H9 (cell line): ENCODE data around the gene GSC2. TPM values are rescaled to one million over a fixed set of nuclear protein-coding genes. Genes with fewer than 3 reads are reported as not detected.

Source experiments
- DNase-seq: peaks from one replicate; pipeline ENCODE4 v3.0.0-alpha.2; 2017
- H2AFZ ChIP-seq: one replicate; pipeline ENCODE4 v1.6.1; 2013; ENCODE audit warnings: mild to moderate bottlenecking, low read length, control low read depth, moderate library complexity
- H2AK5ac ChIP-seq: 2 replicates; pipeline ENCODE4 v1.6.1; 2013; ENCODE audit warnings: low read length, control low read depth, mixed read lengths; ENCODE audit not compliant: insufficient read length
- H2BK120ac ChIP-seq: one replicate; pipeline ENCODE4 v1.6.1; 2013; ENCODE audit warnings: low read depth, mild to moderate bottlenecking, low read length, control low read depth, inconsistent platforms; ENCODE audit not compliant: poor library complexity, severe bottlenecking
- H2BK12ac ChIP-seq: 2 replicates; pipeline ENCODE4 v1.6.1; 2013; ENCODE audit warnings: low read length, control low read depth, mixed read lengths, low read depth; ENCODE audit not compliant: insufficient read length
- H2BK15ac ChIP-seq: 2 replicates; pipeline ENCODE4 v1.6.1; 2013; ENCODE audit warnings: low read depth, low read length, control low read depth
- H2BK20ac ChIP-seq: one replicate; pipeline ENCODE4 v1.6.1; 2013; ENCODE audit warnings: low read depth, mild to moderate bottlenecking, low read length, control low read depth, inconsistent platforms; ENCODE audit not compliant: poor library complexity, severe bottlenecking
- H2BK5ac ChIP-seq: 2 replicates; pipeline ENCODE4 v1.6.1; 2013; ENCODE audit warnings: low read length, control low read depth, mixed read lengths; ENCODE audit not compliant: insufficient read length
- H3K14ac ChIP-seq: 2 replicates; pipeline ENCODE4 v1.6.1; 2013; ENCODE audit warnings: low read length, control low read depth; ENCODE audit not compliant: insufficient read depth
- H3K18ac ChIP-seq: 2 replicates; pipeline ENCODE4 v1.6.1; 2013; ENCODE audit warnings: low read depth, mild to moderate bottlenecking, mixed read lengths, low read length, control low read depth; ENCODE audit not compliant: insufficient read length
- H3K23ac ChIP-seq: 2 replicates; pipeline ENCODE4 v1.6.1; 2013; ENCODE audit warnings: low read length, control low read depth, mixed read lengths, low read depth; ENCODE audit not compliant: insufficient read length
- H3K23me2 ChIP-seq: 2 replicates; pipeline ENCODE4 v1.6.1; 2013; ENCODE audit warnings: low read depth, mild to moderate bottlenecking, mixed read lengths, low read length, control low read depth; ENCODE audit not compliant: insufficient read length, poor library complexity, severe bottlenecking
- H3K27ac ChIP-seq: 2 replicates; pipeline ENCODE4 v1.5.1; 2013; ENCODE audit warnings: low read length, control low read depth, mixed read lengths, low read depth; ENCODE audit not compliant: insufficient read length
- H3K27me3 ChIP-seq: 2 replicates; pipeline ENCODE4 v1.6.1; 2013; ENCODE audit warnings: low read length, control low read depth, inconsistent platforms; ENCODE audit not compliant: insufficient read depth
- H3K4ac ChIP-seq: 2 replicates; pipeline ENCODE4 v1.6.1; 2013; ENCODE audit warnings: low read depth, mild to moderate bottlenecking, control low read depth, inconsistent platforms, low read length, moderate library complexity
- H3K4me1 ChIP-seq: 2 replicates; pipeline ENCODE4 v1.6.1; 2013; ENCODE audit warnings: low read length, control low read depth, inconsistent platforms; ENCODE audit not compliant: insufficient read depth
- H3K4me2 ChIP-seq: 2 replicates; pipeline ENCODE4 v1.6.1; 2013; ENCODE audit warnings: low read length, control low read depth, mixed read lengths; ENCODE audit not compliant: insufficient read length, insufficient read depth
- H3K56ac ChIP-seq: 2 replicates; pipeline ENCODE4 v1.6.1; 2013; ENCODE audit warnings: low read depth, mild to moderate bottlenecking, mixed read lengths, low read length, control low read depth; ENCODE audit not compliant: insufficient read length
- H3K79me1 ChIP-seq: 2 replicates; pipeline ENCODE4 v1.6.1; 2013; ENCODE audit warnings: low read depth, mild to moderate bottlenecking, moderate library complexity, low read length, control low read depth, inconsistent platforms; ENCODE audit not compliant: insufficient read depth, poor library complexity, severe bottlenecking
- H3K79me2 ChIP-seq: 2 replicates; pipeline ENCODE4 v1.6.1; 2013; ENCODE audit warnings: low read length, control low read depth, inconsistent platforms; ENCODE audit not compliant: insufficient read depth
- H3K9ac ChIP-seq: 2 replicates; pipeline ENCODE4 v1.6.1; 2013; ENCODE audit warnings: low read length, control low read depth, mixed read lengths; ENCODE audit not compliant: insufficient read length; ENCODE audit errors: extremely low read depth
- H3K9me3 ChIP-seq: one replicate; pipeline ENCODE4 v1.6.1; 2013; ENCODE audit warnings: low read depth, low read length, inconsistent platforms; ENCODE audit not compliant: control insufficient read depth
- H3T11ph ChIP-seq: one replicate; pipeline ENCODE4 v1.6.1; 2013; ENCODE audit warnings: mild to moderate bottlenecking, low read length, control low read depth, inconsistent platforms
- H4K20me1 ChIP-seq: one replicate; pipeline ENCODE4 v1.6.1; 2013; ENCODE audit not compliant: control insufficient read depth, insufficient read length, insufficient read depth
- H4K5ac ChIP-seq: 2 replicates; pipeline ENCODE4 v1.6.1; 2013; ENCODE audit warnings: low read depth, mild to moderate bottlenecking, mixed read lengths, low read length, control low read depth; ENCODE audit not compliant: insufficient read length
- H4K8ac ChIP-seq: replicated peaks from 2 replicates; pipeline ENCODE4 v1.6.1; 2013; ENCODE audit warnings: low read length, control low read depth, mixed read lengths, low read depth; ENCODE audit not compliant: insufficient read length
- H4K91ac ChIP-seq: 2 replicates; pipeline ENCODE4 v1.6.1; 2013; ENCODE audit warnings: low read depth, mild to moderate bottlenecking, moderate library complexity, mixed read lengths, low read length, control low read depth; ENCODE audit not compliant: insufficient read length
- H3K27ac Mint-ChIP-seq, 3 experiments: 2 replicates in 2 of 3; 3 replicates in 1 of 3; pipeline ENCODE4 v1.8.0; 2020 to 2021; ENCODE audit warnings: mixed read lengths in 3 of 3, mild to moderate bottlenecking in 1 of 3, moderate library complexity in 1 of 3
- H3K27me3 Mint-ChIP-seq: 2 replicates; pipeline ENCODE4 v1.8.0; 2021; ENCODE audit warnings: low read depth, mild to moderate bottlenecking, moderate library complexity, mixed read lengths
- H3K36me3 Mint-ChIP-seq, 3 experiments: 2 replicates in 2 of 3; 3 replicates in 1 of 3; pipeline ENCODE4 v1.8.0; 2020 to 2021; ENCODE audit warnings: low read depth in 3 of 3, mixed read lengths in 3 of 3; ENCODE audit not compliant: insufficient read depth in 1 of 3
- H3K4me1 Mint-ChIP-seq, 2 experiments: 2 replicates each; pipeline ENCODE4 v1.8.0; 2020; ENCODE audit warnings: mixed read lengths in 2 of 2
- H3K4me3 Mint-ChIP-seq, 2 experiments: 2 replicates in 1 of 2; 3 replicates in 1 of 2; pipeline ENCODE4 v1.8.0; 2020 to 2021; ENCODE audit warnings: mild to moderate bottlenecking in 2 of 2, mixed read lengths in 2 of 2, moderate library complexity in 1 of 2
- H3K9me3 Mint-ChIP-seq, 2 experiments: 2 replicates in 1 of 2; 3 replicates in 1 of 2; pipeline ENCODE4 v1.8.0; 2020; ENCODE audit warnings: mild to moderate bottlenecking in 2 of 2, mixed read lengths in 2 of 2, moderate library complexity in 1 of 2
- CTCF ChIP-seq: fragments of 200-600 bp; sonication (generic); conservative IDR thresholded peaks from 3 replicates; pipeline ENCODE4 v1.8.0; 2021; ENCODE audit warnings: antibody characterized with exemption, mild to moderate bottlenecking
- WGBS: extraction: QIAGEN DNeasy Blood & Tissue Kit; methylation state at CpG from one replicate; pipeline ENCODE4 v1.1.7; 2013; ENCODE audit warnings: missing lambda C conversion rate, low lambda C conversion rate, mixed read lengths; ENCODE audit not compliant: insufficient read length; ENCODE audit errors: extremely low coverage; 5-methylcytosine and 5-hydroxymethylcytosine counted together
- total RNA-seq: library from RNA; stranded (reverse); gene quantifications from 2 replicates; pipeline ENCODE4 v1.2.1, GENCODE V29; 2021

The GSC2 gene
- total RNA-seq, 1 experiment from 2014 or later, result 0.22 TPM

GRCh38 chr22:19130959-19131684 is 19.0 kb downstream of the GSC2 start, which contains the start of gene TSSK2:
TSS of gene TSSK2 (plus strand) at chr22:19131308. CDS start at chr22:19131400, 92 bp downstream.
- H3K4me3 Mint-ChIP-seq, result no peak within 1 kb of the TSS
- no peak for TF ChIP-seq CTCF
- Histone ChIP-seq H4K5ac (no peak within 1 kb of the TSS), H3K18ac (no peak within 1 kb of the TSS), H2AK5ac (no peak within 1 kb of the TSS), H3K4me1 (no peaks in the 10 kb centered on the region), H3K4ac (no peak within 1 kb of the TSS), H3T11ph (no peak within 1 kb of the TSS), H3K27ac (no peak within 1 kb of the TSS), H3K79me2 (no peaks in the 10 kb centered on the region), H3K9me3 (no peaks in the 10 kb centered on the region), H2BK12ac (no peak within 1 kb of the TSS), H3K23me2 (no peaks in the 10 kb centered on the region), H2BK20ac (no peak within 1 kb of the TSS), H3K14ac (no peak within 1 kb of the TSS), H3K56ac (no peak within 1 kb of the TSS), H4K8ac (no peak within 1 kb of the TSS), H2AFZ (no peak within 1 kb of the TSS), H3K23ac (no peak within 1 kb of the TSS), H4K20me1 (no peaks in the 10 kb centered on the region), H4K91ac (no peak within 1 kb of the TSS), H3K79me1 (no peaks in the 10 kb centered on the region), H3K27me3 (no peaks in the 10 kb centered on the region), H2BK15ac (no peak within 1 kb of the TSS), H3K4me2 (no peak within 1 kb of the TSS), H2BK120ac (no peak within 1 kb of the TSS), H2BK5ac (no peak within 1 kb of the TSS), H3K9ac (no peak within 1 kb of the TSS)
- H3K27me3 Mint-ChIP-seq, result no peaks in the 10 kb centered on the region; the same call in 1 of the 2 replicates
- WGBS, result no CpG with 5 or more reads among the region's 27 CpGs
- peak; percentile 63 for DNase-seq
- peak within 1 kb of the TSS in 1 of 3 experiments; percentile 56; a peak in 2 of 7 replicates for H3K27ac Mint-ChIP-seq
- peaks cover 8 to 42% (median 22%) of the 10 kb centered on the region in 3 experiments for H3K36me3 Mint-ChIP-seq
- no peaks in the 10 kb centered on the region; a peak in 1 of 4 replicates for H3K4me1 Mint-ChIP-seq
- H3K9me3 Mint-ChIP-seq, result no peaks in the 10 kb centered on the region
